Activated gamma-delta T cell treated with Interleukin-2 at 50 U/mL for 16 hours (primary cell): Measurements from ENCODE around the gene MICB.
A peak's percentile ranks its signal among the peaks of the same experiment; 100 is the strongest.
"Not testable (repeated sequence)": the region's sequence is repeated elsewhere in the genome, so short reads cannot be mapped to it uniquely, and the experiment has no call there.

ENCODE experiments used
- DNase-seq: peaks from one replicate; pipeline ENCODE4 v3.0.0-alpha.2; 2020

The MICB gene

DNA sequence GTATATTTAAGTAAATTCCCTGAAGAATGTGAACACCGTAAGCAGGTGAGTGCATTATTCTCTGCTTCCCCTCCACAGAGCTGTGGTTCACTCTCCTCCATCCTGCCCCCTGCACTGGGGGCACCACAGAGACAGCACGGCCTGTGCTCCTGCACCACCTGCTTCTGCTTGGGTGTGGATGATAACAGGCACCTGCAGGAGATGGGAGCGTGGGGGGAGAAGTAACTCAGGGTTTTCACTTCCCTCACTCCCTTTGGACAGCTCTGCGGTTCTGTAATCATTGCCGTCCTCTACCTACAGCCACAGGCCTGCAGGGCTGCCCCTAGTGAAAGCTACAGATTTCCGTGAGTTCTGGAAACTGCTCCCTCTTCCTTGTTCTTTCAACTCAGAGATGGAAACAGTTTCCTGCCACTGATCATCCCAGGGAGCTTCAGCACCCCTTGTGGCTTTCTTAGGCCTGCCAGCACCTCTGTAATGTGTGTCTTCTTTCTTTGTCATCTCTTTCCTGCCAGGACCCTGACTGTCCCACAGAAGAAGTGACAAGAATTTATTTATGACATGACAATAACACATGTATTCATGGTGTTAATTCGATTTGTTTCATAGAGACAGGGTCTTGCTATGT is 21.3 kb upstream of the MICB start:
- no peak for DNase-seq

DNA sequence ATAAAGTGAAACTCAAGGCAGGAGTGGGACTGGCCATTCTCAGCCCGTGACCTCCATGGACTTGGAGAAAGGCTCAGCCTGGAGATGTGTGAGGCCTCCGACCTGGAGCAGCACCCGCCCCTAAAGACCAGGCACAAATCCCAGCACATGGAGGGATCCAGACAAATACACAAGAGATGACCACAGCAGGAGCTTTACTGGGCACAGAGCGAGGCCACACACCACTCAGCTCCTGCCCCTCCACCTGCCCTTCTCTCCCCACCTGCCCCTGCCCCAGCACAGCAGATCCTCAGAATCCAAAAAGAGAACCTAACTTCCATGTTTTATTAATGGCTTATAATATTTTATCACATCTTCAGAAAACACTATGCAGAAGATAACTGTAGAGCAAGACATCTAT is 20.4 kb upstream of the MICB start:
- no peak for DNase-seq

DNA sequence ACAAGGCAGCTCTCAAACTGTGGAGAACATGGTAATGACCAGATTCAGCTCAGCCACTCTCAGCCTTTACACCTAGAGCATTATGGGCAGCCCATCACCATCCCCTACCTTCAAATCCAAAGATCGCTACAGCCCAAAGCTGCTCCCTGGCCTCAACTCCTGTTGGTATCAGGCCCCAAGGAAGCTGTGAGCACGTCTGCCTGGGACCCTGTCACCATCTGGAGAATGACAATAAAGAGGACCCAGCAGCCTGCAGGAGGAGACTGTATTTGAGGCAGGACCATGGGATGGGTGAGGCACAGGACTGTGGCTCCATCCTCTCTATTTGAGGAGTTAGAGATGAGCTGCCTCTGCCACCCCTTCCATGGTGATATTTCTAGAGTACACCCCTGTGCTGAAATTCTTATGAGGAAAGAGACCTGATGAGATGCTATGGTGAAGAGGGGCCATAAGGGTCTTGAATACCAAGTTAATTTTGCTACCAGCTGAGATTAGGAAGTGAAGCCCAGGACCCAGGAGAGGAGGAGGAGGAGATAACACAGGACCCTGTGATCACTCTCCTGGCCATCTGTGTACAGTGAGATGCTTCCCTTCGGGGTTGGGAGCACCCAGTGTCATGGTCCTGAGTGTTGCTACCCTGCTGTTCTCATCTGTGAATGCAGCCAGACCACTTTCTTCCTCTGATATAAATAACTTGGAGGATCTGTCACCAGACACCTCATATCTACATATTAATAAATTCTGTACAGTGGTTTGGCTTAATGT is 19.6 kb upstream of the MICB start:
- no peak for DNase-seq

GRCh38 chr6:31479151-31479932 is 18.6 kb upstream of the MICB start:
- no peak for DNase-seq

DNA sequence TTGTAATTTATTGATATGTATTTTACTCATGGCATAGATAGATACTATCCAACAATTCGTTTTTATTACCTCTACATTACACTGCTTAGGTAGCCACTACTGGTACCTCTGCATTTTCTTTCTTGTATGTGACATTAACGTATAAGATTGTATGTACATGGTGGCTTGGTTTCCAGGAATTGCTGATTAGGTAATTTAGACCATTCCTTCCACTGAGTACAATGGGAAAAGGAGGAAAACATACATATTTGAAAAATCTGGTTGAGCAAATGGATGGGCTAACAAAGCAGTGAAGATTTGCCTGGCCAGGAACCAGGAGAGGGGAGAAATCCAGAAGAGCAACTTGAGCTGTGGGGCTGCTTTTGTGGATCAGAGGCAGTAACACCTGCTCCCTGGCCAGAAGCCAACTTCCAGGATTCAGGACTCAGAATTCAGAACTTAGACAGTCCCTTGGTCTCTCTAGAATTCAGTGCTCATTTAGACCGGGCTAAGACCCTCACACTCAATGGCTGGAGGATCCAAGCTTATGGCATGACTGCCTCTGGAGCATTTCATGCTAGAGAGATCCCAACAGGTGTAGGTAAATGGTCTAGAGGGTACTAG is 17.9 kb upstream of the MICB start:
- no peak for DNase-seq

GRCh38 chr6:31480574-31480973 is 17.4 kb upstream of the MICB start:
- DNase-seq = no peak

DNA sequence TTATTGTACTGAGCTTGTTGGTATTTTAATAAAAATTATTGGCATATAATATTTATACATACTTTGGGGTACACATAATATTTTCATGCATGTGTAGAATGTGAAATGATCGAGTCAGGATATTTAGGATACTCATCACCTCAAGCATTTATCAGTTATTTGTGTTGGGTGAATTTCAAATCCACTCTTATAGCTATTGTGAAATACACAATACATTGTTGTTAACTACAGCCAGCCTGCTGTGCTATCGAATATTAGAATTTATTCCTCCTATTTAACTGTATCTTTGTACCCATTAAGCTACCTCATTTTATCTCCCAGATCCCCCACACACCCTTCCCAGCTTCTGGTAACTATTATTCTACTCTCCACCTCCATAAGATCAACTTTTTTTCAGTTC is 14.6 kb upstream of the MICB start:
- no peak for DNase-seq

- DNase-seq = no peak
Measured at GRCh38 chr6:31485055-31485454, 12.9 kb upstream of the MICB start.

GRCh38 chr6:31486065-31486837 is 11.7 kb upstream of the MICB start:
- DNase-seq = not testable (repeated sequence)

DNA sequence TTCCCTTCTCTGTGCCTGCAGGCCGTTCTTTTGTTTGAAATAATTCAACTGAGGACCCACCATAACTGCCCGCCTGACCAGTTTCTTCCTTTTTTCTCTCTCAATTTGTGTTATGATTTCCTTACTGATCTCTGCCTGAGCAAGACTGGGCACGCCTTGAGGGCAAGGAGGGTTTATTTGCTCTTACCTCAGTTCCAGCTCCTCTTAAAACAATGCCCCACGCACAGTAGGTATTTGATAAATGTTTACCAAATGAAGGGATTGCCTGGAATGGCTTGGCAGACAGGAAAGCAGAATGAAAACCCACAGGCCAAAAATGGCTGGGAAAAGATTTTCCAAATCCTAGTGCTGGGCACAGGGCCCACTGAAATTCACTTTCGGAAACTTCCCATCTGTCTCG is 10.3 kb upstream of the MICB start:
- DNase-seq = not testable (repeated sequence)

- DNase-seq = no peak
Measured at GRCh38 chr6:31489086-31489485, 8.9 kb upstream of the MICB start.

DNA sequence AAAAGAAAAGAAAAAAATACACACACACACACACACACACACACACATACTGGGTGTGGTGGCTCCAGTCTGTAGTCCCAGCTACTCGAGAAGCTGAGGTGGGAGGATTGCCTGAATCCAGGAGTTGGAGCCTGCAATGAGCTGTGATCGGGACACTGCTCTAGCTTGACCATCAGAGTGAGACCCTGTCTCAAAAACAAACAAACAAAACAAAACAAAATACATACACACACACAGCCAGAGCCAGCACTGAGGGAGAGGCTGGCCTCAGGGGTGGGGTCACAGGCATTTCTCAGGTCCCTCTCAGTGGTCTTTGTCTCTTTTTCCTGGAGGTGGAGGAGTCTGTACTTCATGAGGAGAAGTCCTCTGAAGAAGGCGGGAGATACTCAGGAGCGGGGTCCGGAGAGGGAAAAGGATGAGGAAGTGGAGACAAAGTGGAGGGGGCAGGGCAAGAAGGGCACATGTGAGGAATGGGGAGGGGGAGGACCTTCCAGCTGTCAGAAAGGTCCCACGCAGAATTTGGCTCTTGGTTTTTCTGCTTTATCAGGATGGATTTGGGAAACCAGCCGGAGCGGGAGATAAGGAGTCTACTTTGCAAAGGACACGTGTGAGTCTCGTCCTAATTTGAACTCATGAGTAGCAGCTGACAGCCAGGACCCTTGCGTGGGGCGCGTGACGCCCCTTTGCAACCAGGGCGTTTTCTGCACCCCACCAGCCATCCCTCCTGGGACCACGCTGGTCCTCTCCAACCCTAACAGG is 7.7 kb upstream of the MICB start:
- DNase-seq = no peak

- not testable (repeated sequence) for DNase-seq
Measured at GRCh38 chr6:31493550-31493874, 4.4 kb upstream of the MICB start.

GRCh38 chr6:31493875-31494694 is 3.9 kb upstream of the MICB start:
- DNase-seq = peak; percentile 74

- DNase-seq = no peak
Measured at GRCh38 chr6:31495580-31495979, 2.4 kb upstream of the MICB start.

DNA sequence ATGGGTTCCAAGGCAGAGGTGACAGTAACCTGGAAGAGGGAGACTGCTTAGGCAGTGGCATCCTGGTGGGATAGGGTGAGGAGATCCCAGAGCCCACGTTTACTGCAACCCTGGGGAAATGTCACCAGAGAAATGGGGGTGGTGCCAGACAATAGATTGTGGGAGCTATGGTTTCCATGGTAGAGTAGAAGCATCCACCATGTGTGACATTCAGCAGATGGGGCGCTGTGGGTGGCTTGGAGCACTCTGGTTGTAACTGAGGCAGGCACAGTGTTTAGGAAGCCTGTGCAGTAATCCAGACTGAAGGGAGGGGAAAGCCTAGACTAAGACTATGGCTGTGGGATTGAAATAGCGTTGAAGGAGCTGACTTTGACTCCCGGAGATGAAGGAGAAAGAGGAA is 1.1 kb upstream of the MICB start:
- not testable (repeated sequence) for DNase-seq

- DNase-seq = no peak
Measured at GRCh38 chr6:31498748-31499147, 803 bp downstream of the MICB start.

DNA sequence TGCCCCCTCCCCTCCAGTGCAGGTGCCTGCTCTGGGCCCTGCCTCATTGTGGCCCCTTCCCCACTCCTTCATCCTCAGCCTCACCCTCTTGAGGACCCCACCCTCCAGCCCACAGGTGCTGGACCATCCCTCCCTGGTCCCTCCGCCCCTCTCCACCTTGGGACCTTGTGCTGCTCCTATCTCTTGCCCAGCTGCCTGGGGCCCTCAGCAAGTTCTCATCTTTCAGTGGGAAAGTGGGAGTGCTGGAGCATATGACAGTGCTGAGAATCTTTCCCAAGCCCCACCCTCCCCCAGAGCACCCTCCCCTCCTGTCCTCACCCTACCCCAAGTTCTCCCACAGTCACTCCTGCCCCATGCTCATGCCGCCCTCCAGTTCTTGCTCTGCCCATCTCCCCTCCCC is 1.7 kb downstream of the MICB start:
- DNase-seq = not testable (repeated sequence)

DNA sequence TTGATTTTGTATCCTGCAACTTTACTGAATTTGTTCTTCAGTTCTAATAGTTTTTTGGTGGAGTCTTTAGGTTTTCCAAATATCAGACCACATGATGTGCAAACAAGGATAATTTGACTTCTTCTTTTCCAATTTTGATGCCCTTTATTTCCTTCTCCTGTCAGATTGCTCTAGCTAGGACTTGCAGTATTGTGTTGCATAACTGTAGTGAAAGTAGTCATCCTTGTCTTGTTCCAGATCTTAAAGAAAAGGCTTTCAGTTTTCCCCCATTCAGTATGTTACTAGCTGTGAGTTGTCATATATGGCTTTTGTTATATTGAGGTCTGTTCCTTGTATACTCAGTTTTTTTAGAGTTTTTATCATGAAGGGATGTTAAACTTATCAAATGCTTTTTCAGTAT is 4.6 kb downstream of the MICB start:
- no peak for DNase-seq

GRCh38 chr6:31509036-31509435 is 11.1 kb downstream of the MICB start:
- not testable (repeated sequence) for DNase-seq

DNA sequence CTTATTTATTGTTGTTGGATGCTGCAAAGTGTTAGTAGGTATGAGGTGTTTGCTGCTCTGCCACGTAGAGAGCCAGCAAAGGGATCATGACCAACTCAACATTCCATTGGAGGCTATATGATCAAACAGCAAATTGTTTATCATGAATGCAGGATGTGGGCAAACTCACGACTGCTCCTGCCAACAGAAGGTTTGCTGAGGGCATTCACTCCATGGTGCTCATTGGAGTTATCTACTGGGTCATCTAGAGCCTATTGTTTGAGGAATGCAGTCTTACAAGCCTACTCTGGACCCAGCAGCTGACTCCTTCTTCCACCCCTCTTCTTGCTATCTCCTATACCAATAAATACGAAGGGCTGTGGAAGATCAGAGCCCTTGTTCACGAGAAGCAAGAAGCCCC is 12.1 kb downstream of the MICB start:
- DNase-seq = no peak
